ENCODE data around the gene GNG7.
"Not testable (repeated sequence)": the region's sequence is repeated elsewhere in the genome, so short reads cannot be mapped to it uniquely, and the experiment has no call there.

GNG7 gene

DNA sequence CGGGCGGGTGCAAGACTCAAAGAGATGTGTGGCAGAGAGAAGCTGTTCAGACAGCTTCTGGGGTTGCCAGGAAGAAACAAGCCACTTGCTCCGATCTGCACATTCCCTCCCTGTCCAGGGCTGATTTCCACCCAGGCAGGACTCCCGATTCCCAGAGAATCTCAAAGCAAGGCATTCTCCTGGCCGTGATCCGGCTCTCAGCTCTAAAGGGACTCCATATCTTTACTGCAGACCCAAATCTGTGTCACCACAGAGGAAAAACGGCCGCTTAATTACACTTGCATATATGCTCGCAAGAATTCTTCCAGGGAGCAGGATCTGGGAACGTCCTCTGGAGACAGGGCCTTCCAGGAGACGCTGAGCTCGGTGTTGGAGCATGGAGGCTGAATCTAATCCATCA, 25.7 kb downstream of the GNG7 start:
- no peak for TF ChIP-seq CTCF (conservative IDR thresholded peaks at IDR 0.05)
- no peak overlapping the region for H3K27ac ChIP-seq

- no peak for TF ChIP-seq CTCF (conservative IDR thresholded peaks at IDR 0.05)
Observed at GRCh38 chr19:2675892-2676291, 26.6 kb downstream of the GNG7 start.

GRCh38 chr19:2670217-2670616, 32.3 kb downstream of the GNG7 start:
- TF ChIP-seq CTCF (conservative IDR thresholded peaks at IDR 0.05) = no peak
- no peak overlapping the region for H3K27ac ChIP-seq

More at GRCh38 chr19:2675892-2676291, 26.6 kb downstream of the GNG7 start:
- H3K27ac ChIP-seq = no peak overlapping the region

DNA sequence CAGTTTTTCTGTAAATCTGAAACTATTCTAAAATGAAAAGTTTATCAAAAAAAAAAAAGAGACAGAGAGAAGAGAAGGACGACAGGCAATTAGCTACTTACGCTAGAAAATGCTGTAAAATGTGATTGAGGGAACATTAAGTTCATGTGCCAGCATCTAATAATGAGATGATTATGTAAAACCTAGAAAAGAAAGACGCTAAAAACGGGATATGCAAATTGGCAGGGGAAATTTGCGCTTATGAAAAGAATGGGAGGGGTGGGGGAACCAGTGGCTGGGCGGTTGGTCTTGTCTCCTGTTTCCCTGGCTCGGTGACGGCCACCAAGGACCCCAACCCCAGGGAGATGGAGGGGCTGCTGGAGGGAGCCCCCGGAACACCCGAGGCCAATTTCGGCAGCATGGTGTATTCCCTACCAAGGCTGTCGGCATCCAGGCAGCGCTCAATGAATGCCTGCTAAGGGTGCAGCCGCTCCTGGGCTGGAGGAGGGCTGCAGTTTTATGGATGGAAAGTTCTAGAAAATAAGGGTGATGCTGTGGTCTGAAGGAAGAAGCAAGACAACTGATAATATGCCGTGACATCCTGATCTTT, 34.2 kb downstream of the GNG7 start:
- TF ChIP-seq CTCF (conservative IDR thresholded peaks at IDR 0.05) = no peak
- H3K27ac ChIP-seq = no peak overlapping the region

GRCh38 chr19:2667349-2667748, 35.1 kb downstream of the GNG7 start:
- H3K27ac ChIP-seq = not testable (repeated sequence)

DNA sequence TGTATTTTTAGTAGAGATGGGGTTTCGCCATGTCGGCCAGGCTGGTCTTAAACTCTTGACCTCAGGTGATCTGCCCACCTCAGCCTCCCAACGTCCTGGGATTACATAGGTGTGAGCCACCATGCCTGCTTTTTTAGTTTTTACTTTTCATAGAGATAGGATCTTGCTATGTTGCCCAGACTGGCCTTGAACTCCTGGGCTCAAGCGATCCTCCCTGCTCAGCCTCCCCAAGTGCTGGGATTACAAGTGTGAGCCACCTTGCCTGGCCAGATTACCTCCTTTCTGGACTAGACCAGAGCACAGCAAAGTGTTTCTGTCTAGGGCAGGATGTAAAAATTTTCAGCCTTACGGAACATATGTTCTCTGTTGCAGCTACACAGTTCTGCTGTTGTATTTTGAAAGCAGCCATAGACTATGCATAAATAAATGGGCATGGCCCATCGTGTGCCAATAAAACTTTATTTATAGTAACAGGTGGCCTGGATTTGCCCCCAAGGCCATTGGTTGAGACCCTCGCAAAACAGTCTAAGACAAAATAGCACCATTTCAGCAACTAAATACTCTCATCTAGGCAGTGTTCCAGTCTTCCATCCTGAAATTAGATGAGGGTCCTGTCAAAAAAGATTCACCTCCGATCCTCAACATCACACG, 36.0 kb downstream of the GNG7 start:
- no peak overlapping the region for H3K27ac ChIP-seq
- no peak for TF ChIP-seq CTCF (conservative IDR thresholded peaks at IDR 0.05)

- TF ChIP-seq CTCF (conservative IDR thresholded peaks at IDR 0.05) = no peak
- H3K27ac ChIP-seq = no peak overlapping the region
Observed at GRCh38 chr19:2665103-2665502, 37.4 kb downstream of the GNG7 start.

DNA sequence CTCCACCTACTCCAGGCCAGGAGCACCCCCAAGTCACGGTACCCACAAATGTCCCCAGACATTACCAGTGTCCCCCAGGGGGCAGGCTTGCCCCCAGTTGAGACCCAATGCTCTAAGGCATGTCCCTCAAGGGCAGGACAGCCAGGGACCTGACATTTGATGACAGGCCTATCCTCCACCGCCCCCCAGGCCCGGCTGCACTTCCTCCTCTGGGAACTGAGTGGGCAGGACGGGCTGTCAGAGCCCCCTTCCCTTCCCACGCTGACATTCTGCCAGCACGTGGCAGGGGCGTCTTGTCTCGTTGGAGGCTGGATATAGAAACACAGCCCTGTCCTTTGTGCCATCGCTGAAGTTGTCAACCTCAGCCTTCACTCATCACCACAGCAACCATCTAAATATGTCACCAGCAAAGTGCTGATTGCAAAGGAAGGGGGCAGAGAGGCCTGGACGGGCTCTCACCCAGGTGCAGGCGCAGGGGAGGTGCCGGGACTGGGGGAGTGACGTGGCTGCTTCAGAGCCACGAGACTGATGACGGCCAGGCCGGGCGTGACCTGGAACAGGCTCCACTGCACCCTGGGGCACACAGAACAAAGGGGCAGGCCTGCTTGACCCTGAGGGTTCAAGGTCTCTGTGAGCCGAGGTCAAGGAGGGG, 38.4 kb downstream of the GNG7 start:
- TF ChIP-seq CTCF (conservative IDR thresholded peaks at IDR 0.05) = no peak
- H3K27ac ChIP-seq = no peak overlapping the region
